Uterus (tissue), 2 donors: ENCODE measurements around the gene COG8.

Experiments
- CTCF ChIP-seq, 4 experiments: fragments of 200-600 bp in 2 of 4; fragments of 450-650 bp in 2 of 4; sonication (generic) in 2 of 4; IDR thresholded peaks; one replicate each; pipeline ENCODE4 v1.5.1; 2016 to 2019; ENCODE audit warnings: antibody characterized with exemption in 4 of 4, mild to moderate bottlenecking in 2 of 4, moderate library complexity in 1 of 4
- POLR2A ChIP-seq, 2 donors: fragments of 450-650 bp; IDR thresholded peaks; one replicate each; pipeline ENCODE4 v1.6.1; 2016; ENCODE audit warnings: antibody characterized with exemption in 2 of 2, mild to moderate bottlenecking in 1 of 2, moderate library complexity in 1 of 2

DNA sequence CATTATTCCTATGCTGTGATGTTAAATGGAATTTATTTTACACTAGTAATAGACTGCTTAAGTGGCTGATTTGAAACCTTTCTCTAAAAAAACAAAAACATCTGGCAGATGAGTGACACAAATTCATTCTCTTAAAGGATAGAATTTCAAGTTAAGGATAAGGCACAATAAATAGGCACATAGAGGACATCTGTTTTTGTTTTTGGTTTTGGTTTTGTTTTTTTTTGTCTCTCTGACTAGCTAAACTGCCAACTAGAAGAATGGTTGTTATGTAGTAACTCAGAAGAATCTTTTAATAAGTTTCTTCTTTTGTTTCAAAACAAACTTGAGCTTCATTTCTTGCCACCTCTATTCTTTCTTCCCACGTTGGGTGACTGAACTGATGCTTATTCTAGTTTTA lies 33.3 kb downstream of the COG8 start:
- TF ChIP-seq CTCF (IDR thresholded peaks at IDR 0.05), result no peak
- TF ChIP-seq POLR2A (IDR thresholded peaks at IDR 0.05), result no peak
